HG02798 (cell line): ENCODE measurements around the gene MED25.

Experiments used
- ATAC-seq: cut with Tn5 transposase; IDR thresholded peaks from one replicate; pipeline ENCODE4 v1.9.1; 2021; ENCODE audit warnings: mild to moderate bottlenecking; ENCODE audit not compliant: unreplicated experiment, poor library complexity

MED25 gene

DNA sequence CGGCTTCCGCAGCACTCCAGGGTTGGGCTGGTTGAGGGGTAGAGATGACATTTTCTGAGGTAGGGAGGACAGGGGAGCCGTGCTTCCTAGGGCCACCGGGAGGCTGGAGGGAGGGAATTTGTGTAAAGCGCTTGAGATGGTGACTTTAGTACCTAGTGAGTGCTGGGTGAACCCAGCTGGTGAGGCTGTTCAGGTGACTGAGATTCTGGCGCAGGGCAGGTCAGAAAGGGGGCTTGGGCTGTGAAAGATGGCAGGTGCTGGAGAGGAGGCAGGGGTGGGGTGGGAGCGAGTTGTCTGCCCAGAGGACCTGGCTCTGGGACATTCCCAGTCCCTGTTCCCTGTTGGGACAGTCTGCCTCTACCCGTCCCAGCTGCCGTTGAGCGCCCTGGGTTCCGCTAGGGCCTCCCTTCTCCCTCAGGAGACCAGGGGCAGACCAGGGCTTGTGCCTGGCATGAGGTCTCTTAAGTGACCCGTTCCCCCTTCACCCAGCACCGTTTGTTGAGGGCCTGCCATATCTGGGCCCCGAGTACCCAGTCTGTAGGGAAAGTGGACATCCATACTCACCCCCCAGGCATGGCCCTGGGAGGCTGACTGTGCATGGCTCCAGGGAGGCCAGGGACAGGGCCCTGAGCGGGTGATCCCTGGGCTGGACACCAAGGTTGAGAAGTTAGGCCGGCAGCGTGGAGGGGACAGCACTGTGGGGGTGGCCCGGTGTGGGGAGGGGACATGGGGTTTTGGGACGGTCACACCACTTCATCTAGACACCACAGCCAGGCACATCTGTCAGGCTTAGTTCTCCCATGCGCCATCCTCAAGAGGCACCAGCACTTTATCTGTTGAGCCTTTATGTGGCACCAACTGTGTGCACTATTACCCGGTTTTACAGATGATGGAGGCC, 37.8 kb downstream of the MED25 start:
- no peak for ATAC-seq

DNA sequence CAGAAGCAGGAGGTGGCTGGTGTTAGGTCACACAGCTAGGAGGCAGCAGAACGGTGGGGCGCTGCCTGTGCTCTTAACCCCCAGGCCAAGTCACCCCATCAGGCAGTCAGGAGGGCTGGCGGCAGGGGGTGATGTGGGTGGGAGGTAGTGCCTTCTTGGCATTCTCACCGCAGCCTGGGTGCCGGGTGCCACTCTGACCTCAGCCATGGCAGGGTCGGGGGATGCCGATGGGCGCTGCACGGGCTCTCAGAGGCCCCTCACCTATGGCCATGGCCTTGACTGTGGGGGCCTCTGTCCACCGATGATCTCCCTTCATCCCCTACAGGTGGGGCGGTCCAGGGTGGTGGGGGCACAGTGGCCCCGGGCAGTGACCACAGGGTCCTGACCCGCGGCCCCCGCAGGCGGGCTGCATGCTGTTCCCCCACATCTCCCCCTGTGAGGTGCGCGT, 38.5 kb downstream of the MED25 start:
- ATAC-seq = no peak

DNA sequence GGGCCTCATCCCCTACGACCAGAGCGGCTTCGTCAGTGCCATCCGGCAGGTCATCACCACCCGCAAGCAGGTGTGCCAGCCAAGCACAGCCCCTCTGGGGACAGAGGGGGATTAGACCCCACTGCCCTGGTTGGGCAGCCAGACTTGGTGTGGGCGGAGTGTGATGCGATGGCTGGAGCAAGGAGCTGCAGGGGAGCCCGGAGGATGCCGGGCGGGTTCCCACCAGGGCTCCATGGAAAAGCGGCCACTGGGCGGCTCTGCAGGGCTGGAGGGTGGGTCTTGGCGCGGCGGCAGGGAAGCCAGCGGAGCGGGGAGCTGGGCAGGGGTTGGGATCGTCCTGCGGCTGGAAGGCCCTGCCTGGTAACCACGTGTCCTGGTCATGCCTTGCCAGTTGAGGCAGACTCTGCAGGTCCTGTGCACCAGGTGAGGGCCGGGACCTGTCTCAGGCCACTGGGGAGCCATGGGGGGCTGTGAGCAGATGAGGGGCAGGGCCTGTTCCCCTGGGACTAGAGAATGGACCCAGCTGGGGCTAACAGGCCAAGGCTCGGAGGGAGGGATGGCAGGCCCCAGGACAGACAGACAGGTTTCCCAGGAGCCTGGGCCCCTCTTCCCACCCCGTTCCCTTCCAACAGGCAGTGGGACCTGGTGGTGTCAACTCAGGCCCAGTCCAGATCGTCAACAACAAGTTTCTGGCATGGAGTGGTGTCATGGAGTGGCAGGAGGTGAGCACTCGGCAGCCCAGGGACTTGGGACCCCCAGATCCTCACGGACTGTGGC, 39.2 kb downstream of the MED25 start:
- ATAC-seq = no peak

DNA sequence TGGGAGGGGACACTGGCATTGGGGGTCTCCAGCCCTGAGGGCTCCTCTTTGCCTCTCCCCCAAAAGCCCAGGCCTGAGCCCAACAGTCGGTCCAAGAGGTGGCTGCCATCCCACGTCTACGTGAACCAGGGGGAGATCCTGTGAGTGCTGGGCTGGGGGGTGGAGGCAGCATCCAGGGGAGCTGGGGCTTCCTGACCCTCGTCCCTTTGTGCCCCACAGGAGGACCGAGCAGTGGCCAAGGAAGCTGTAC, 39.7 kb downstream of the MED25 start:
- ATAC-seq = no peak

DNA sequence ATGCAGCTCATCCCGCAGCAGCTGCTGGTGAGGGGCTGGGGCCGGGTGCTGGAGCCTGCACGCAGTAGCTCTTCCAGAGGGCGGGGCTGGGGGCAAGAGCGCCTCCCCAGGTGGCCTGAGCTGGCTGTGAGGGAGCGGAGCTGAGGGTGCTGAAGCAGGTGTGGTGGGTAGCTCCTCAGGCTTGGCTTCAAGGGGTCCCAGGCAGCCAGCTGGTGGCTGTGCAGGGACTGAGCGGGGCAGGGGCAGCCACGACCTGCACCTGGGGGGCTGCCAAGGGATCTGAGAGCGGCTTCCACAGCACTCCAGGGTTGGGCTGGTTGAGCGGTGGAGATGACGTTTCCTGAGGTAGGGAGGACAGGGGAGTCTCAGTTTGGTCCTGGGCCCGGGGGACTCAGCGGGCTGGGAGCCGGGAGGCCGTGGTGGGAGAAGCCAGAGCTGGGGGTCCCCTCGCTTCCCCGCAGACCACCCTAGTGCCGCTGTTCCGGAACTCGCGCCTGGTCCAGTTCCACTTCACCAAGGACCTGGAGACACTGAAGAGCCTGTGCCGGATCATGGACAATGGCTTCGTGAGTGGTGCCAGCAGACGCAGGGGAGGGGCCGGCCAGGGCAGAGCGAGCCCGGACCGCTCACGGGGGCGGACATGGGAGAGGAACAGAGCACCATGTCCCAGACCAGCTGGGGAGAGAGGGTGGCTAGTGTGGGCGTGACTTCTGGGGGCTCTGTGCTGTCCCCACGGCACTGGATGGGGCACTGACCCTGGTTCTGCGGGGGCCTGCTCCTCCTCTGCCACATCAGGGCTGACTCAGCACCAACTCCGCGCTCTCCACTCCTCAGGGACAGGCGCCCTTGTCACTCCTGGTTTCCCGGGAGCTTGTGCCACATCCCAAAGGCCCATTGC, 40.2 kb downstream of the MED25 start:
- no peak for ATAC-seq

DNA sequence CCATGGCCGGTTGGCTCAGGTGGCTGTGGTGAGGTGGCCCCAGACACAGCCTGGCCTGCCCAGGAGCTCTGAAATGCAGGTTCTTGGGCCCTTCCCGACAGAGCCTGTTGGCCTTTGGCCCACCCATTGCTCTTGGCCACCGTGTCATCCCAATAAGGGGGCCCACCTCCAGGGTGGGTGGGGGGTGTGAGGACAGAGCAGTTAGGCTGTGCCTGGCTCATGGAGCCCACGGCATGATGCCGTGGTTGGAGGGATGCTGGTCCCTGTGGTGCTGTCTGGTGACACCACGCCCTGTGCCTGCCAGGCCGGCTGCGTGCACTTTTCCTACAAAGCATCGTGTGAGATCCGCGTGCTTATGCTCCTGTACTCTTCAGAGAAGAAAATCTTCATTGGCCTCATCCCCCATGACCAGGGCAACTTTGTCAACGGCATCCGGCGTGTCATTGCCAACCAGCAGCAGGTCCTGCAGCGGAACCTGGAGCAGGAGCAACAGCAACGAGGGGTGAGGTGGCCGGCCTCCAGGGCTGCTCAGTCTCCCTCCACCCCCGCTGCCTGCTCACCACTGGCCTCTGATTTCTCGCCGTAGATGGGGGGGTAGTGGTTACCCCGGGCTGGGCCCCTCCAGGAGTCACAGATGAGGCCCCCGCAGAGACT, 41.7 kb downstream of the MED25 start:
- ATAC-seq = no peak

DNA sequence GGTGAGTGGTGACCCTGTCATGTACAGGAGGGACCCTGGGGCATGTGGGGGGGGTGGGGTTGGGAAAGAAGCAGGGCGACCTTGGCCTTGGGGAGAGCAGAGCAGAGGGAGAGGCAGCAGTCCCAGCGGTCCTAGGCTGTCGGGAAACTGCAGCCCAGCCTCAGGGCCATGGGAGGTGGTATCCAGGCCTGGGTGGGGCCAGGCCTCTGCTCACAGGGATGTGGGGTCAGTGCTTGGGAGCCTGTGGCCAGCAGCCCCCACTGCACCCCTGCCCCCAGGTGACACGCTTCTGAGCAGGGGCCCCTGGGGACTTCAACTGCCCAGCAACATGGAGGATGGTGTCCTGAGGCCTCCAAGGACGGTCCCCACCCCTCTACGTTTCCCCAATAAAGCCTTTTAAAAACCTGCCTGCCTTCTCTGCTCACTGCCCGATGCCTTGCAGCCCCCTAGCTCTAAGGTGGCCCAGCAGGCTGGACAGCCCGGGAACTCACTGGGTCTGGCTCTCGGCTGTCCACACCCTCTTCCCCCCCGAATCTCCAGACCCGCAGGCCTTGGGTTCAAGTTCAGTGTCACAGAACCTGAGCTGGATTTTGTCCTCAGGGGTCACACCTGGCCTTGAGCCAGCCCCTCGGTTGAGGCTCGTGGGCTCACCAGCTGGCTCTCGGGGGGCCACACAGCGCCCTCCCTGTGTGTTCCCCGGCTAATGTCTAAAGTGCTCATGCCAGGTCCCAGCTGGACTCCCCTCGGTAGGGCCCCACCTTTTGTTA, 42.4 kb downstream of the MED25 start:
- no peak for ATAC-seq

DNA sequence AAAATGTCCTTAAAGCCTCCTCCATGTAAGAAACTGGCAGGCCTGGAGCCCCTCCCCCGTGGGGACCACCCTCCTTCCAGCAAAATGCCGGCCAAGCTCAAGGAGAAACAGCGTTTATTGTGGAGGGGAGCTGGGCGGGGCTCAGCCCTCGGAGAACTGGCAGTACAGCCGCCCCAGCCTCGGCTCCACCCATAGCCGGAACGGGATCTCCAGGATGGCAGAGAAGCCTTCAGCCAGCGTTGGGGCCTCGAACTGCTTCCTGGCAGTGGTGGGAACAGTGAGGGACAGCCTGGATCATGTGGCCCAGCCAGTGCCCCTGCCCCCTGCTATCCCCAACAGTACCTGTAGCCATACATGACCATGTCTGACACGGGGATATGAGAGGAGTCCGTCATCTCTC, 43.0 kb downstream of the MED25 start:
- ATAC-seq = no peak

DNA sequence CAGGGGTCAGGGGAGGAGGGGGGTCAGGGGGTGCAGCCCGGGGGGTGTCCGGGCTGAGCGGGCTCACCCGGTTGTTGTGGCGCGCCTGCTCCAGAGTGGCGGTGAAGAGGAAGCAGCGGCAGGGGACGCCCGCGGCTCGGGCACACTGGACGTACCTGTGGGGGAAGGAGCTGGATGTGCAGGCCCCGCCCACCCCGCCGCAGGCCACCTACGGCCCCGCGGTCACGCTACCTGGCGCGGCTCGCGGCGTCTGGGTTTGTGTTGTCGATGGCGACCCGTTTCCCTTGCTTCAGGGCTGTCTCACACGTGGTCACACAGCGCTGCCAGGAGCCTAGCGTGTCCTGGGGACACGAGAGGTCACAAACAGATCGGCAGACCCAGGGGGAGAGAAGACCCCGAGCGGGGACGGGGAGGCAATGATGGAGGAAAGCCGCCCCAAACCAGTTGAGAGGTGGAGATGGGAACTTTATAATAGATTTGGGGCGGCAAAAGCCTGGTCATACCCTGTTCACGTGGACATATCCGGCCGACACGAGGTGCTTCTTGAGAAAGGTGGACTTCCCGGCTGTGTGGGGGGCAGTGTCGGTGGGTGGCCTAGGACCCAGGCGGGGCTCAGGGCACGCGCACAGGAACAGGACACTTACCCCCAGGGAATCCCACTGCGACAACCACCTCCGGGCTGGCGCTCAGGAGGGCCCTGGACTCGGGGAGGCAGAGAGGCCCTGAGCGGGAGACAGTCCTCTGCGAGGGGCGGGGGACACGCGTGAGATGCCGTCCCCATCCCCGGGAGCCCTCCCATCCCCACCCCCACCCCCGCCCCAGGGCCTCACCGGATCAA, 43.7 kb downstream of the MED25 start:
- no peak for ATAC-seq

DNA sequence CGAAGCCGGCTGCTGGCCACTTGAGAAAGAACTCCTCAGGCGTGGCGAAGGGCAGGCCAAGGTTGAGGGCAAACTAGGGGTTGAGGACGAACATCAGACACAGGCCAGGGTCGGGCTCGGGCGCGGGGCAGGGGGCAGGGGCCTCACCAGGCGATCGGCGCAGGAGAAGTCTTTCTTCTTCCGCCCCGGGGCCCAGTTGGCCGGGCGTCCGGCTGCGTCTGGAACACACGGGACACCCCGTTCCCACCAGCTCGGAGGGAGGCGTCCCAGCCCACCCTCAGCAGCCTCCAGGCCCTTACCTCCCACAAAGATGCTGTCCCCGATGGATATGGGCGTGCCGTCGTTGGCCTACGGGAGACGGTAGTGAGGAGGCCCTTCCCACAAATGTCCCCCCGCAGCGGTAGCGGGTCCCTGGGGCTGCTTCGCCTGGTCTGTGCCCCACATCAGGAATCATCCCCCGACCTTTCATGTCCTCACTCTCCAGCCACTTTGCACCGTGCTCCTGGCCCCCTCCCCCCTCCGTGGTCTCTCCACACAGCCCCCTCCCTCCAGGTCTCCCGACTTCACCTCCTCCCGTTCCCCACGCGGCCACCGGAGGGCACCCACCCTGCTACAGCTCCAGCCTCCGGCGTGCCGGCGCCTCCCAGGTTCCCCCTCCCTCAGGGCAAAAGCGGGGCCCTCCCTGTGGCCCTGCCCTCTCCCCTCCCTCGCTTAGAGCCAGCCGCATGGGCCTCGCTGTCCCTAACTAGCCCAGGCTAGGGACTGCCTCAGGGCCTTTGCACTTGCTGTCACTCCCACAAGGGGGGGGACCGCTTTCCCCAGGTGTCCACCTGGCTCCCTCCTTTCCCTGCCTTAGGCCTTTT, 44.5 kb downstream of the MED25 start:
- no peak for ATAC-seq

DNA sequence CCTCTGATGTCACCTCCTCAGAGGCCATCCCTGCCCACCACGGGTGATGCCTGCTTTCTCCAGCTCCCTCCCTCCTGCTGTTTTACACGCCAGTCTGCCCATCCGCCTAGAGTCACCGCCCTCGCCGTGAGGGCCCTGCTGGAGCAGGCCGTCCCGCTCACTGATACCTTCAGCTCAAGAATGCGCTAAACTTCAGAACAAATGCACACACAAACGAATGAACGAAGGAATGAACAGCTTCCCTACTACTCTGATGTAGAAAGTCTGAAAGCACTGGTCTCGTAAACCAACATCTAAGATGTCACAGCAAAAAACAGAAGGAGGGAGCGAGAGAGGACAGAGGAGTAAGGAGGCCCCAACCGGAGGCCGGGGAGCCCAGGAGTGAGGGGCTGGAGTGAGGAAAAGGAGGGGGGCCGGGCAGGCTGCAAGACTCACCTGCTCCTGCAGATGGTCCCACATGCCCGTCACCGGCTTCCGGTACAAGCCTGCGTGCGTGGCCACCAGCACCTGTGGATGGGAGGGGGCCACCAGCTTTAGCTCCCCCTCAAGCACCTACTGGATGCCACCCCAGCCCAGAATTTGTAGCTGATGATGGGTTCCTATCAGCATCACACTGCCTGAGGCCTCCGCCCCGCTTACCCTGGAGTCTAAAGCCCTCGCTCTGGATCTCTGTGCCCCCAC, 45.3 kb downstream of the MED25 start:
- ATAC-seq = no peak

DNA sequence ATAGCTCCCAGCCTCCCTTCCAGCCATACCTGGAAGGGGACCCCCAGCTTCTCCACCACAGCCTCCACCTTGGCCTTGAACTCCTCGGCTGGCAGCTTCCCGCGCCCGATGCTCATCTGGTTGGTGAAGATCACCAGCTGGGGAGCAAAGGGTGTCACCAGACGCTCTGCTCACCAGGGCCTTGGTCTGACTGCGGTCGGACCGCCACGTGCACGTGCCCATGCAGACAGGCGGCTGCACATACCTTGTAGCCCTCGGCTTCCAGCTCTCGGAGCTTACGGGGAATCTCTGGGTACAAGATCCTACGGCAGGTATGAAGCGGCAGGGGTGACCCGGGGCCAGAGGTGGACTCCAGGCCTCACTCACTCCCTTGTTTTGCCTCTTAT, 45.8 kb downstream of the MED25 start:
- ATAC-seq = no peak

DNA sequence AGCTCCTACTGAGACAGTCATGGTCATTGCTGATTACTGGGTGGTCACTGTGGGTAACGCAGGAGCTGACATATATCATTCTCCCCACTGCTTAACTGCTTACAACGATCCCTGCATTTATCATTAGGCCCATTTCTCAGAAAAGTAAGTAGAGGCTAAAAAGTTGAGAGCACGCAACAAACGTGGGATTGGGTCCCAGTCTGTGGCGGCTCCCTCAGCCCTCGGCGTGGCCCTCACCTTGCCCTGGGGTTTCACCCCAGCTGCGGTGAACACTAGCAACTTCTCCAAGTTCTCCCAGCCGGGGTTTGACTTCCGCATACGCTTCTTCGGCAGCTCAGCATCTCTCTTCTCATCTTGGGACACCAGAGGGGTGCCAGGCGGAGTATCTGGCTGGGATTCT, 46.8 kb downstream of the MED25 start:
- no peak for ATAC-seq

DNA sequence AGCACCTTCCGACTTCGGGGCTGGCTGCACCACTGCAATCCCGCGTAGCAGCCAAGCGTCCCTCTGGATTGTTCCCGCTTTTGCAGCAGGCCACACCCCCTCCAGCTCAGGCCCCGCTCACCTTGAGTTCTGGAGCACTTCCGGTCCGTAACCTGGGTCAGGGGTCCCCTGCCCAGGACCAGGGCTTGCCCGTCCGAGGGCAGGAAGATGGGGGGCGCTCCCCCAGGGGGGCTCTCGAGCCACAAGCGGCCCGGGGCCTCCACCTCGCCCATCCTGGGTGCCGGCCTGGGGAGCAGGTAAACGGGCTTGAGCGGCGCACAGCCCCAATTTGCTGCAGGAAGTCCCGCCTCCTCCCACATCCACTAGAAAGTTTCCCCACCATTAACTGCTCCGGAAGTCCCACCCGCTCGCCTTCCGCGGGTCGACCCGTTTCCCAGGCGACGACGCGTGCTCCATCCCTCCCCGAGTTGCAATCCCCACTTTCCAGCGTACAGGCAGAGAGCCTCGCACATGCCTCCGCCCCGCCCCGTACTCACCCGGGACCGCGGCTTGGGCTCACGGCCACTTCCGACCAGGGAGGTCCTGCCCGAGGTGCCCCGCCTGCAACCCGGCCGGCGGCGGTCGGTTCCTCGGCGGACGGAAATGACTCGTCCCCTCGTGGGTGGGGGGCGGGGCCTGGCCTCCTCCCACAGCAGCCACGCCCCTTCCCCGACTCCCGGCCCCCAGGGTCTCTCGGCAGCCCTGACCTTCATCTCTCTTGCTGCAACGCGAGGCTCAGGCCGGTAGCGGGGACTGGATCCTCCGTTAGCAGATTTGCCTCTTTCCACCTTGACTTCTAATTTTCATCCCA, 49.1 kb downstream of the MED25 start, which contains the start of gene PNKP:
Gene PNKP (minus strand): TSS at position 644 of the 850 bp plus-strand sequence. CDS start 372 bp downstream, at position 272.
- peak; percentile 53 for ATAC-seq

DNA sequence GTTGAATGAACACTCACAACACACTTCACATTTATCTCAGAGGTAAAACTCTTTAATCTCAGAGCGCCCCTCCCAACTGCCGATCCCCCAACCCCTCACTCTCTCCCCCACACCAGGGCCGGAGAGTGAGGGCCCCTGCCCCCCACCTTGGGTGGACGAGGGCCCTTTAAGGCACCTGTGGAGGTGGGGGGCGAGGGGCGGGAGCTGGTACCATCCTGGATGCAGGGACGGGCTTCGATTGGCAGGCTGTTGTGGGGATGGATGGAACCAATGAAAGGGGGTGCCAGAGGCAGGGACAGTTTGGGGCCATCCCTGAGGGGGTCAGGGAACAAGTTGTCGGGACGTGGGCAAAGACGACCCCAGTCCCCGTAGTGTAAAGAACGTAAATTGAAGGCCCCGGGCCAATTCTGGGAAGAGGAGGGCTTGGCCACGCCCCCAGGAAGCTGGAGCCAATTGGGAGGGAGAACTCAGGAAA, 51.0 kb downstream of the MED25 start:
- peak; percentile 9 for ATAC-seq
